ENCODE data around the gene TNS3. TPM values are rescaled to one million over a fixed set of nuclear protein-coding genes. Genes with fewer than 3 reads are reported as not detected.
A peak's percentile ranks its signal among the peaks of the same experiment; 100 is the strongest.

TNS3 gene
- total and polyA plus RNA-seq, 10 of the 15 experiments (the other 5 are each of a cell fraction or from before 2014, with no cell fraction given), result 0.27 to 2.7 (median 0.79) TPM

GRCh38 chr7:47574482-47575329 lies 7.2 kb downstream of the TNS3 start (continued):
- TF ChIP-seq NKRF (conservative IDR thresholded peaks at IDR 0.05), result no peak

- WGBS (ENCODE audit: insufficient coverage, insufficient replicate concordance, low lambda C conversion rate, missing lambda C conversion rate), result 60% methylated on average over 11 of the region's 11 CpGs
- no peaks in the 10 kb centered on the region for H3K79me2 ChIP-seq (ENCODE audit: control insufficient read depth, insufficient read depth, low read length)
- no peaks in the 10 kb centered on the region for H3K9me3 ChIP-seq (replicated peaks; ENCODE audit: control insufficient read depth, insufficient read depth, low read length)
- in situ Hi-C loops (cut with MboI) (no loop called here), intact Hi-C loops (cut with micrococcal nuclease; ENCODE audit: unreplicated experiment) (no loop called here)
- H3K36me3 ChIP-seq (ENCODE audit: control insufficient read depth in 2 of 2, insufficient read depth in 2 of 2, low read length in 1 of 2), result no peaks in the 10 kb centered on the region
- no peak for DNase-seq (ENCODE audit: low read depth, low spot score)
- ChIA-PET SMC1A (ENCODE audit: uncharacterized antibody, unreplicated experiment) (interaction anchor here (1.2 to 1.8 kb wide), 2 partner anchors 11 to 14 kb away, joined by 4 read pairs; no protein-coding TSS in a partner anchor), POLR2A (no interaction called here), RAD21 (ENCODE audit: unreplicated experiment) (no interaction called here), CTCF (no interaction called here)
- ATAC-seq, result no peak
- H3K9ac ChIP-seq (ENCODE audit: control insufficient read depth, insufficient read depth, low read length), result no peak overlapping the region
- H4K20me1 ChIP-seq (ENCODE audit: control insufficient read depth, insufficient read depth), result no peaks in the 10 kb centered on the region
- H3K27me3 ChIP-seq (replicated peaks in 1 of 2; ENCODE audit: control insufficient read depth in 2 of 2, insufficient read depth in 2 of 2, low read length in 1 of 2), result no peaks in the 10 kb centered on the region; a peak in 1 of 4 replicates
- H3K4me3 ChIP-seq, result no peak overlapping the region
- H3K27ac ChIP-seq (ENCODE audit: control insufficient read depth, insufficient read depth), result no peak overlapping the region
- peaks cover 32% of the 10 kb centered on the region for H3K4me1 ChIP-seq (ENCODE audit: control insufficient read depth, insufficient read depth, low read length)
- no peak overlapping the region for H2AFZ ChIP-seq (ENCODE audit: control insufficient read depth, low read depth, low read length)
- H3K4me2 ChIP-seq (ENCODE audit: control insufficient read depth, insufficient read depth), result peak overlapping the region; percentile 74
- no TSS peak for BruUV-seq (replicated peaks)
- TF ChIP-seq KDM1A (IDR thresholded peaks at IDR 0.05; ENCODE audit: borderline replicate concordance) (no peak), IKZF1 (conservative IDR thresholded peaks at IDR 0.05) (no peak), PKNOX1 (IDR thresholded peaks at IDR 0.05) (no peak), SREBF1 (IDR thresholded peaks at IDR 0.05; ENCODE audit: low read length) (no peak), NFIC (IDR thresholded peaks at IDR 0.05; ENCODE audit: low read depth, low read length) (no peak), FOXM1 (IDR thresholded peaks at IDR 0.05; ENCODE audit: low read depth, low read length) (no peak), TCF12 (IDR thresholded peaks at IDR 0.05; ENCODE audit: low read depth, low read length) (no peak), CHD4 (IDR thresholded peaks at IDR 0.05) (no peak), CREM (IDR thresholded peaks at IDR 0.05; ENCODE audit: low read depth) (no peak), TCF7 (IDR thresholded peaks at IDR 0.05; ENCODE audit: borderline replicate concordance) (no peak), NR2C2 (IDR thresholded peaks at IDR 0.05; ENCODE audit: borderline replicate concordance, control insufficient read depth, insufficient read length, low read depth) (no peak), BACH1 (IDR thresholded peaks at IDR 0.05; ENCODE audit: borderline replicate concordance) (no peak), NKRF (conservative IDR thresholded peaks at IDR 0.05) (no peak), FOS (IDR thresholded peaks at IDR 0.05; ENCODE audit: borderline replicate concordance, extremely low read depth, insufficient read length) (no peak), YY1 (IDR thresholded peaks at IDR 0.05; ENCODE audit: low read depth, low read length) (no peak)
- FAIRE-seq, result no peak
Observed at GRCh38 chr7:47573758-47574481, 8.0 kb downstream of the TNS3 start.

Measured in GM12878 (cell line).